GM18505 (cell line): ENCODE results near the gene PELI3.

Source experiments
- ATAC-seq: cut with Tn5 transposase; IDR thresholded peaks from one replicate; pipeline ENCODE4 v1.9.1; 2021; ENCODE audit not compliant: unreplicated experiment
- POLR2A ChIP-seq: IDR thresholded peaks from 4 replicates; pipeline ENCODE4 v1.6.1; 2011; ENCODE audit warnings: borderline replicate concordance; ENCODE audit not compliant: insufficient read depth, insufficient read length; ENCODE audit errors: extremely low read depth

The PELI3 gene

GRCh38 chr11:66491315-66491935, 24.7 kb downstream of the PELI3 start:
- no peak for ATAC-seq
- TF ChIP-seq POLR2A: no peak

DNA sequence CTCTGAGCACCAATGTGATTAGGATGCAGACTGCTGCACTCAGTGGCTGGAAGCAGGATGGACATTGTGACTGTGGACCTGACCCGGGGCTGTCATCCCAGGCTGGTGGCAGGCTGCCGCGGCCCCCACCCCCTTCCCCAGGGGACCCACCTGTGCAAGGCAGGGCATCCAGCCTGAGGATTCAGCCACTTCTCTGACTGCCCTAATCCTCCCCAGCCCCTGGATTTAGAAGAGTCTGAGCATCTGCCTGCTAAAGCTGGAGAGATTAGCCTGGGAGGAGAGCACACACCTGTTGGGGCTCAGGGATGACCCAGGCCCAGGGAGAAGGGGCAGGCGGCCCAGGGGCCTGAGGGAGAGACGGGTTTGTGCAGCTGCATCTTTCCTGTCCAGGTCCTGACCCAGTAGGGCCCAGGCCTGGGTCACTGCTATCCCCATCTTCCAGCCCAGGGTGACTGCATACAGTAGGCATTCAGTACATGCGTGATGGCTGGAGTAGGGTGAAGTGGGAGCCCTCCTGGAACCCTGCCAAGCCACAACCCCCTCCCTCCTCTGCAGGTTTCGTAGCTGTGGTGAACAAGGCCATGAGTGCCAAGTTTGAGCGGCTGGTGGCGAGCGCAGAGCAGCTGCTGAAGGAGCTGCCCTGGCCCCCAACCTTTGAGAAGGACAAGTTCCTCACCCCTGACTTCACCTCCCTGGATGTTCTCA, 25.6 kb downstream of the PELI3 start:
- no peak for TF ChIP-seq POLR2A
- ATAC-seq: no peak

DNA sequence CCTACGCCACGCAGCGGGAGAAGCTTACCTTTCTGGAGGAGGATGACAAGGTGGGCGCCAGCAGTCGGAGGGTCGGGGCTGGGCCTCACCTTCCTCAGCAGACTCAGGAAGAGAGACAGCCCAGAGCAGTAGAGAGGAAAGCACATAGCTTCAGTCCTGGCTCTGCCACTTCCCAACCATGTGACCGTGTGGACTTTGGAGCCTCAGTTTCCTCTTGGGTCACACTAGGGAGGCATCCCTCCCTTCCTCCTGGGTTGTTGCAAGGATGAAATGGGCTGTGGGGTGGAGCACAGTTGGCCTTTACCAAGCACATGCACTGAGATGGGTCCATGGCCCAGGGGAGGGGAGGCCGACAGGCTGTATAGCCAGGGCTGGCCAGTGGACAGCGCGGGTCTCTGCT, 26.4 kb downstream of the PELI3 start:
- no peak for ATAC-seq
- TF ChIP-seq POLR2A: no peak

- no peak for ATAC-seq
- TF ChIP-seq POLR2A: no peak
Measured at GRCh38 chr11:66494458-66494857, 27.8 kb downstream of the PELI3 start.

GRCh38 chr11:66494935-66495334, 28.2 kb downstream of the PELI3 start:
- TF ChIP-seq POLR2A: no peak
- ATAC-seq: no peak

GRCh38 chr11:66495401-66495854, 28.7 kb downstream of the PELI3 start:
- no peak for ATAC-seq
- TF ChIP-seq POLR2A: no peak

DNA sequence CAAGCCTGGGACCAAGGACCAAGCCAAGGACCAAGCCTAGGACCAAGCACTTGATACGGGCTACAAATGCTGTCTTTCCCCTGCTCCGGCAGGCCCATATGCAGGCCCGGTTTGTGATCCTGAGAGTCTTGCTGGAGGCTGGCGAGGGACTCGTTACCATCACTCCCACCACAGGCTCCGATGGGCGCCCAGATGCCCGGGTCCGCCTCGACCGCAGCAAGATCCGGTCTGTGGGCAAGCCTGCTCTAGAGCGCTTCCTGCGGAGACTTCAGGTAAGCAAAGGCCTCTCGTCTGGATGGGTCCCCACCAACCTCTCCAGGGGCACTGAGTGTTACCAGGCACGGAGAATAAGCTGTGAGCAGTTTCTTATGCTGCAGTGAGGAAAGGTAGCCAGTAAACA, 30.5 kb downstream of the PELI3 start:
- no peak for ATAC-seq
- TF ChIP-seq POLR2A: no peak

- no peak for TF ChIP-seq POLR2A
- ATAC-seq: no peak
Measured at GRCh38 chr11:66498506-66498905, 31.8 kb downstream of the PELI3 start.

- no peak for ATAC-seq
Measured at GRCh38 chr11:66505276-66505816, 38.6 kb downstream of the PELI3 start.

GRCh38 chr11:66509131-66509561, 42.4 kb downstream of the PELI3 start:
- no peak for TF ChIP-seq POLR2A
- no peak for ATAC-seq

More at GRCh38 chr11:66505276-66505816, 38.6 kb downstream of the PELI3 start:
- no peak for TF ChIP-seq POLR2A

- peak; percentile 57 for TF ChIP-seq POLR2A
- peak; percentile 82 for ATAC-seq
Measured at GRCh38 chr11:66510271-66510989, 43.7 kb downstream of the PELI3 start, which contains the start of gene BBS1. TSS of gene BBS1 (plus strand) at chr11:66510635. CDS start at chr11:66510660, 25 bp downstream.

GRCh38 chr11:66510990-66511339, 44.3 kb downstream of the PELI3 start:
- no peak for TF ChIP-seq POLR2A
- ATAC-seq: no peak

GRCh38 chr11:66523611-66524010, 56.9 kb downstream of the PELI3 start:
- ATAC-seq: no peak
- no peak for TF ChIP-seq POLR2A

DNA sequence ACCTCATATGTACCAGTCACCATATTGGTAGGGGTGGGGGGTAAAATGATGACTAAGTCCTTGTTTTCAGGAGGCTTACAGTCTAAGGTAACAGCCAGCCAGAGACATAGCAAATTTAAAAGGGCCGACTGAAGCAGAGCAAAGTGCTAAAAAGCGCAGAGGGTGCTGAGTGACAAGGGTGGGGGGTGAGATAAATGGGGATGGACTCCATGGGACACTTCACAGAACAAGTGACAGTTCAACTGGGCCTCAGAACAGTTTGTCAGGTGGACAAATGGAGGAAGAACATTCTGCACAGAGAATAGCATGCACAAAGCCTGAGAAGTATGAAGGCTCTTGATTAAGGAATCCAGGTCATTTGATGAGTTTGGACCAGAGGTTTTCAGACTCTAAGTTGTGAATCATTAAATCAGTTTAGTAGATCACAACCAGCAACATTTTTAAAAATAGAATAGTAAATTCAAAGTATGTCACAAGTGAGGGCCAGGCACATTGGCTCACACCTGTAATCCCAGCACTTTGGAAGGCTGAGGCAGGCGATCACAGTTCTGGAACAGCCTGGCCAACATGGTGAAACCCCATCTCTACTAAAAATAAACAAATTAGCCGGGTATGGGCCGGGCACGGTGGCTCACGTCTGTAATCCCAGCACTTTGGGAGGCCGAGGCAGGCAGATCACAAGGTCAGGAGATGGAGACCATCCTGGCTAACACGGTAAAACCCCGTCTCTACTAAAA, 57.8 kb downstream of the PELI3 start:
- no peak for TF ChIP-seq POLR2A

More for the DNA sequence above, 57.8 kb downstream of the PELI3 start:
- ATAC-seq: no peak
